Measurements from ENCODE around the gene GPR55. TPM values are rescaled to one million over a fixed set of nuclear protein-coding genes. Genes with fewer than 3 reads are reported as not detected.

GPR55 gene
- total and polyA plus RNA-seq, 11 donors: 0.03 to 0.36 (median 0.11) TPM; not detected in 6

- H3K4me3 ChIP-seq: no peak overlapping the region
- H3K9me3 ChIP-seq: peaks cover 0 to 12% (median 6%) of the 10 kb centered on the region in 12 donors
- DNase-seq: peak in 1 of 5 donors; percentile 28
- H3K27me3 ChIP-seq: peaks cover 0 to 8% (median 0%) of the 10 kb centered on the region in 9 donors
- peaks cover 0 to 9% (median 0%) of the 10 kb centered on the region in 12 donors for H3K4me1 ChIP-seq
- no peak overlapping the region for H3K27ac ChIP-seq
- WGBS, 4 donors: 72 to 82% (median 77%) methylated on average over 12 to 14 of the region's 14 CpGs
- H3K36me3 ChIP-seq: no peaks in the 10 kb centered on the region
- ATAC-seq: no peak
- TF ChIP-seq CTCF (IDR thresholded peaks at IDR 0.05): no peak
- no peak for TF ChIP-seq POLR2A (IDR thresholded peaks at IDR 0.05)
- intact Hi-C loops (cut with DNase I): no loop called here
Measured at GRCh38 chr2:230941202-230942180, 16.4 kb upstream of the GPR55 start.

- 66 to 77% (median 72%) methylated on average over 9 of the region's 9 CpGs for WGBS, 4 donors
- TF ChIP-seq CTCF (IDR thresholded peaks at IDR 0.05) (no peak), POLR2A (IDR thresholded peaks at IDR 0.05) (no peak)
- Histone ChIP-seq H3K36me3 (no peaks in the 10 kb centered on the region), H3K9me3 (peaks cover 0 to 16% (median 7%) of the 10 kb centered on the region in 12 donors), H3K27me3 (peaks cover 0 to 8% (median 0%) of the 10 kb centered on the region in 9 donors), H3K4me1 (peaks cover 0 to 9% (median 0%) of the 10 kb centered on the region in 12 donors), H3K4me3 (no peak overlapping the region), H3K27ac (no peak overlapping the region)
- ATAC-seq (no peak), DNase-seq (peak in 1 of 5 donors; percentile 33)
- intact Hi-C loops (cut with DNase I): no loop called here
Measured at GRCh38 chr2:230940471-230940815, 15.4 kb upstream of the GPR55 start.

- TF ChIP-seq POLR2A (IDR thresholded peaks at IDR 0.05): no peak
- no peak for TF ChIP-seq CTCF (IDR thresholded peaks at IDR 0.05)
- ATAC-seq: no peak
- intact Hi-C loops (cut with DNase I): no loop called here
- Histone ChIP-seq H3K9me3 (peaks cover 0 to 16% (median 7%) of the 10 kb centered on the region in 12 donors), H3K36me3 (no peaks in the 10 kb centered on the region), H3K27ac (no peak overlapping the region), H3K27me3 (peaks cover 0 to 13% (median 0%) of the 10 kb centered on the region in 9 donors), H3K4me1 (peaks cover 0 to 9% (median 0%) of the 10 kb centered on the region in 12 donors), H3K4me3 (no peak overlapping the region)
- peak in 1 of 5 donors; percentile 26 for DNase-seq
- WGBS, 4 donors: 81 to 91% (median 88%) methylated on average over 14 to 18 of the region's 18 CpGs
Measured at GRCh38 chr2:230939691-230940470, 14.8 kb upstream of the GPR55 start.
